Activated naive CD4-positive, alpha-beta T cell treated with anti-CD3 and anti-CD28 coated beads, Interleukin-2, amount 10 ng/mL, durations not matched to agents 7 days and 5 days (primary cell): Measurements from ENCODE around the gene TIAL1.
A peak's percentile ranks its signal among the peaks of the same experiment; 100 is the strongest.

Source experiments
- CTCF ChIA-PET: fragments of 350-600 bp; sonication (Branson Sonifier 250); formaldehyde crosslinking; loops from one replicate; lab custom pipeline; 2021; ENCODE audit warnings: antibody characterized with exemption; lab: Charles Lee
- DNase-seq: peaks from one replicate; pipeline ENCODE4 v3.0.0-alpha.2; 2020
- H3K27ac Mint-ChIP-seq: one replicate; pipeline ENCODE4 v1.8.0; 2021; ENCODE audit warnings: mild to moderate bottlenecking, moderate library complexity, mixed read lengths
- H3K27me3 Mint-ChIP-seq: one replicate; pipeline ENCODE4 v1.8.0; 2021; ENCODE audit warnings: mild to moderate bottlenecking, mixed read lengths
- H3K36me3 Mint-ChIP-seq: one replicate; pipeline ENCODE4 v1.8.0; 2021; ENCODE audit warnings: mixed read lengths
- H3K4me1 Mint-ChIP-seq: one replicate; pipeline ENCODE4 v1.8.0; 2021; ENCODE audit warnings: mixed read lengths
- H3K4me3 Mint-ChIP-seq: one replicate; pipeline ENCODE4 v1.8.0; 2021; ENCODE audit warnings: mild to moderate bottlenecking, moderate library complexity, mixed read lengths
- H3K9me3 Mint-ChIP-seq: one replicate; pipeline ENCODE4 v1.8.0; 2021; ENCODE audit warnings: mixed read lengths

The TIAL1 gene

DNA sequence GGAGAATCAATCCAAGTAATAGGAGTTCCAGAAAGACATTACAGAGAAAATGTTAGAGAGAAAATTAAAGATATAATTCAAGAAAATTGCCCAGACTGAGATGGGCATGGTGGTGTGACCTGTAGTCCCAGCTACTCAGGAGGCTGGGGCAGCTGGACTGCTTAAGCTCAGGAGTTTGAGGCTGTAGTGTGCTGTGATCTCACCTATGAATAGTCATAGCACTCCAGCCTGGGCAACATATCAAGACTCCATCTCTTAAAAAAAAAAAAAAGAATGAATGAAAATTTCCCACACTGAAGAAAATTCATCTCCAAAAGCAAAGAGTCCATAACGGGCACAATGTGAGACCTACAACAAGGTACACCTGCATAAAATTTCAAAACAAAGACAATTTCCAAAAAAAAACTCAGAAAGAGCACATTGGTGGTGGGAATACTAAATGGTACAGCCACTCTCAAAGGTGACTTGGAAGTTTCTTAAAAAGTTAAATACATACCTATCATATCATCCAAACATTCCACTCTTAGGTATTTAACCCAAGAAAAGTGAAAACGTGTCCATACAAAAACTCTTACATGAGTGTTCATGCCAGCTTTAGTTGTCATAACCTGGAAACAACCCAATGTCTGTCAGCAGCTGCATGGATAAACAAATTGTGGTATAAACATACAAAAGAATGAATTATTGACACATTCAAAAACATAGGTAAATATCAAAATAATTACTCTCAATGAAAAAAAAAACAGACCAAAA is 47.3 kb downstream of the TIAL1 start:
- Mint-ChIP-seq H3K4me1 (peaks cover 6% of the 10 kb centered on the region), H3K36me3 (no peaks in the 10 kb centered on the region), H3K4me3 (no peak overlapping the region), H3K27ac (no peak overlapping the region), H3K9me3 (no peaks in the 10 kb centered on the region), H3K27me3 (peaks cover 62% of the 10 kb centered on the region)
- CTCF ChIA-PET: no interaction called here
- no peak for DNase-seq

DNA sequence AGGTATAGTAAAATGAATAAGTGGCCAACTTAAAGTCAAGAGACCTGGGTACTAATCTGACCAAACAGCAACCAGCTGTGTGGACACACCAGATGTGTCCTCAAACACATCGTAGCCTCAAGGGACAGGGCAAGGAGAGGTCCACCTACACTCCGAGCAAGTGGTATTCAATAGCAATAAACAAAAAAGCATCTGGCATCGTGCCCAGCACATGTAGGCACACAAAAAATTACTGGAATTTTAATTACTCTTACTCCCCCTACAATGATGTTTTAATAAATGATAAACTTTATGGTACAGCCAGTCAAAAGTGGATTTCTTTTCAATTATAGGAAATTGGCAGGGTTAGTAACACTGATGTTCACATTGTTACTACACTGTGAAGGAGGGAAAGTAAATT is 50.8 kb downstream of the TIAL1 start:
- DNase-seq: no peak
- CTCF ChIA-PET: interaction anchor here (1.1 kb wide), 1 partner anchor 347 kb away, joined by 3 read pairs; no protein-coding TSS in a partner anchor

DNA sequence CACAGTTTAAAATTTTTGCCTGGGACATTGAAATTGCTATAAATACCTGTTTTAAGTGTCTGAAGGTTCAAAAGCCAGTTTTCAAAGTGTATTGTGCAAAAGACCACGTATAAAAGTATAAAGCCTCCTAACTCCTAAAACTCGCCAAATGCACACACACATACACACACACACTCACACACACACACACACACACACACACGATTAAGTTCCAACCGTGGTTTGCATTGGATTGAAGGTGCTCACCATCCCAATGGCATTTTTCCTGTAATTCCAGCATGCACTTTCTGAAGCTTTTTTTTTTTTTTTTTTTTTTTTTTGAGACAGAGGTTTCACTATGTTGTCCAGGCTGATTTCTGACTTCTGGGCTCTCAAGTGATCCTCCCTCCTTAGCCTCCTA is 51.5 kb downstream of the TIAL1 start:
- H3K9me3 Mint-ChIP-seq: no peaks in the 10 kb centered on the region
- no peak for DNase-seq
- CTCF ChIA-PET: interaction anchor here (1.0 to 3.6 kb wide), 3 partner anchors 19 to 101 kb away, joined by 4 to 19 read pairs (median 8); no protein-coding TSS in a partner anchor
- no peak overlapping the region for H3K27ac Mint-ChIP-seq
- peaks cover 5% of the 10 kb centered on the region for H3K36me3 Mint-ChIP-seq
- peaks cover 21% of the 10 kb centered on the region for H3K4me1 Mint-ChIP-seq
- H3K27me3 Mint-ChIP-seq: peaks cover 45% of the 10 kb centered on the region
- H3K4me3 Mint-ChIP-seq: no peak overlapping the region

More for the DNA sequence above, 50.8 kb downstream of the TIAL1 start:
- H3K4me1 Mint-ChIP-seq: peaks cover 17% of the 10 kb centered on the region
- no peak overlapping the region for H3K4me3 Mint-ChIP-seq
- H3K36me3 Mint-ChIP-seq: peaks cover 4% of the 10 kb centered on the region
- H3K9me3 Mint-ChIP-seq: no peaks in the 10 kb centered on the region
- H3K27ac Mint-ChIP-seq: no peak overlapping the region
- peaks cover 50% of the 10 kb centered on the region for H3K27me3 Mint-ChIP-seq

DNA sequence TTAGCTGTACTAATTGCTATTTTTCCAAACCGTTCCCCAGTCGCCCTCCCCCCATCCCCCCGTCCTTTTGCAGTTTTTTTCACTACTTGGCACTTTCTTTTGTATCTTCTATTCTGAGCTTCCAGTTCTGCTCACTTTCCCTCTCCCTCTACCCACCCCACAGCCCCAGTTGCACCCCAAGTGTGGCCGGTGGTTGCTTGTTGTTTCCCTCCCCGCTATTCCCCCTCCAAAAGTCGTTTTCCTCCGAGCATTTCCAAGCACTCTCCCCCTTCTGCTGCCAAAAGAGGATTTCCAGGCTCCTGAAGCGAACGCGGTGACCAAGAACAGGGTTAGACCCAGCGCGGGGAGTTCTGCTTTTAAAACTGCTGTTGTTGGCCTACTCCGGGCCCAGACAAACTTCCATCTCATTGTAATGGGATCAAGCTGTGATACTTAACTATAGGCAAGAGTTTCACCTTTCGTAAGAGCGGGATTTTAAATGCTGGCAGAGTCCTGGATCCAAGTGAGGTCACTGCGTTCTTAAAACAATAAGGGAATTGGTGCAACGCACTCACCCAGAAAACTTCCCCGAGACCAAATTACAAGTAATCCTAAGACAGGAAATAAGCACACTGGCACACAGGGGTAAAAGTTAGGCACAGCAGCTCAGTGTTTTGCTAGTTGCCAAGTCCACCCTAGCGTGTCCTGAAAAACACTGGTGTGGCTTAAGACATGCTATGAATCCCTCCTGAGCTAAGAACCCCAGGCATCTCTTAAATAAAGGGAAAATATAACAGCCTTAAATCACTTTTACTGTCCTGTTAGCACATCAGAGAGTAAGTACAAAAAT is 52.7 kb downstream of the TIAL1 start:
- peaks cover 10% of the 10 kb centered on the region for H3K36me3 Mint-ChIP-seq
- H3K27me3 Mint-ChIP-seq: peaks cover 34% of the 10 kb centered on the region
- peak overlapping the region; percentile 91 for H3K4me3 Mint-ChIP-seq
- CTCF ChIA-PET: interaction anchor here (0.7 to 3.8 kb wide), 13 partner anchors 18 to 345 kb away, joined by 3 to 33 read pairs (median 4); no protein-coding TSS in a partner anchor
- DNase-seq: no peak
- H3K27ac Mint-ChIP-seq: peak overlapping the region; percentile 94
- no peaks in the 10 kb centered on the region for H3K9me3 Mint-ChIP-seq
- H3K4me1 Mint-ChIP-seq: peaks cover 34% of the 10 kb centered on the region

DNA sequence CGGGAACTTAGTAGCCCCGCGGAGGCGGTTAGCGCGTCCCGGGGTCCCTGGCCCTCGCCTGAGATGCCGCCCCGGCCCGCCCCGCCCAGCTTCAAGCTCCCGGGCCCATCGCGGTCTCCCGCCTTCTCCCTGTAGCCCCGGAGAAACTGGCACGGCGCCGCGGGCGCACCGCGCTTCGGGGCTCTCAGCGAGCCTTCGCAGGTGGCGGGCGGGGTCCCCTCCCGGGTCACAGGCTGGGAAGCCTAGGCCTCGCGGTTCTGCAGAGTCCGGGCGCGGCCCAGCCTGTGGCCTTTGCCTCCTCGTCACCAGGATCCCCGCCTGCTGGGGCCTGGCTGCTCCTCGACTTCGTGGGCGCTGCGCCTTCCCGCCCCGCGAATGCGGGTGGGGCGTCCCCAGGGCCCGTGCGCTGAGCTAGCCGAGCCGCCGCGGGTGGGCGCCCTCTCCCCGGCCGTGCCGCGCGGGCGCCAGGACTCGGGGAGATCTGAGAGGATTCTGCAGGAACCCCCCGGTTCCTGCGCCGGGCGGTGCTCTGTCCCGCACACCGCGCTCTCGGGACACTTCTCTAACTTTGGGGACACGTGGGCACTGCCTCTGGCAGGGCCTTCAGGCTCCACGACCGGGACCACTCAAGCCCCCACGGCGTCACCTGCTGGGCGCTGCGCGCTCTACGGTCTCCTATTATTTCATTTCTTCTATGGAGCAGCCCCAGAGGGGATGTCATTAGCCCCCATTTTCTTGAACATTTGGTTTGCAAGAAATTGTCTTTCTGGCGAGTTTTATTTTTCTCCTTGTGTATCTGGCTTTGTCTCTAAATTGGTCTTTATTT is 53.6 kb downstream of the TIAL1 start:
- Mint-ChIP-seq H3K36me3 (peaks cover 10% of the 10 kb centered on the region), H3K9me3 (no peaks in the 10 kb centered on the region), H3K27me3 (peaks cover 26% of the 10 kb centered on the region), H3K4me1 (peaks cover 42% of the 10 kb centered on the region), H3K4me3 (peak overlapping the region; percentile 91), H3K27ac (peak overlapping the region; percentile 94)
- DNase-seq: peak; percentile 77
- CTCF ChIA-PET: interaction anchor here (0.7 to 3.8 kb wide), 18 partner anchors 14 to 344 kb away, joined by 3 to 33 read pairs (median 4); no protein-coding TSS in a partner anchor

DNA sequence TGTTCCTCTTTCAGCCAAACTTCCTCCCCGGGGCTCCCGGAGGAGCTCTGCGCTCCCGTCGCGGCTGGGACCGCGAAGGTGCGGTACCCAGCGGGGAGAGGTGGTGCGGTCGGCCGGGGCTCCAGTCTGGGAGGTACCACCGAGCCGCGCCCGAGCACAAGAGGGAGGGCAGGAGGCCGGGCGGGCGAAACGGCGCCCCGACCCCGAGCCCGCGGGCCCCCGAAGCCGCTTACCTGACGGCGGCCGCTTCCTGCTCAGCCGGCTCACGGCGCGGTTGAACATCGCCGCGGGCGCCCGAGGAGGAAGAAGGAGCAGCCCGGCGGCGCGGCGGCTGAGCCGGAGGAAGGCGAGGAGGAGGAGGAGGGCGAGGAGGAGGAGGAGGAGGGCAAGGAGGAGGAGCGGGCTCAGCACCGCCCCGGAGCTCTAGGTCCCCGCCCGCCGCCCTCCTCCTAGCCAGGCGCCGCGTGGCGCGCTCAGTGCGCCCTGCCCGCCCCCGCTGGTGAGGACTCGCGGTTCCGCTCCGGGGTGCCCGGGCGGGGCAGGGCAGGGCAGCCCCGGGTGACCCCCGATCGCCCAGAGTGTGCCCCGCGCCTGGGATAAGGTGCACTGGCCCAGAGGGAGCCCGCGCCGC is 54.3 kb downstream of the TIAL1 start, which contains the start of gene RGS10:
TSS of gene RGS10 (minus strand) at position 363 of the 631 bp plus-strand sequence. CDS start at position 282, 81 bp downstream.
- Mint-ChIP-seq H3K36me3 (peaks cover 13% of the 10 kb centered on the region), H3K27me3 (peaks cover 19% of the 10 kb centered on the region), H3K4me3 (peak within 1 kb of the TSS; percentile 91), H3K27ac (peak within 1 kb of the TSS; percentile 94), H3K4me1 (peaks cover 50% of the 10 kb centered on the region), H3K9me3 (no peaks in the 10 kb centered on the region)
- CTCF ChIA-PET: interaction anchor here (0.9 to 3.8 kb wide), 16 partner anchors 13 to 343 kb away, joined by 3 to 33 read pairs (median 4); no protein-coding TSS in a partner anchor
- DNase-seq: peak; percentile 92

DNA sequence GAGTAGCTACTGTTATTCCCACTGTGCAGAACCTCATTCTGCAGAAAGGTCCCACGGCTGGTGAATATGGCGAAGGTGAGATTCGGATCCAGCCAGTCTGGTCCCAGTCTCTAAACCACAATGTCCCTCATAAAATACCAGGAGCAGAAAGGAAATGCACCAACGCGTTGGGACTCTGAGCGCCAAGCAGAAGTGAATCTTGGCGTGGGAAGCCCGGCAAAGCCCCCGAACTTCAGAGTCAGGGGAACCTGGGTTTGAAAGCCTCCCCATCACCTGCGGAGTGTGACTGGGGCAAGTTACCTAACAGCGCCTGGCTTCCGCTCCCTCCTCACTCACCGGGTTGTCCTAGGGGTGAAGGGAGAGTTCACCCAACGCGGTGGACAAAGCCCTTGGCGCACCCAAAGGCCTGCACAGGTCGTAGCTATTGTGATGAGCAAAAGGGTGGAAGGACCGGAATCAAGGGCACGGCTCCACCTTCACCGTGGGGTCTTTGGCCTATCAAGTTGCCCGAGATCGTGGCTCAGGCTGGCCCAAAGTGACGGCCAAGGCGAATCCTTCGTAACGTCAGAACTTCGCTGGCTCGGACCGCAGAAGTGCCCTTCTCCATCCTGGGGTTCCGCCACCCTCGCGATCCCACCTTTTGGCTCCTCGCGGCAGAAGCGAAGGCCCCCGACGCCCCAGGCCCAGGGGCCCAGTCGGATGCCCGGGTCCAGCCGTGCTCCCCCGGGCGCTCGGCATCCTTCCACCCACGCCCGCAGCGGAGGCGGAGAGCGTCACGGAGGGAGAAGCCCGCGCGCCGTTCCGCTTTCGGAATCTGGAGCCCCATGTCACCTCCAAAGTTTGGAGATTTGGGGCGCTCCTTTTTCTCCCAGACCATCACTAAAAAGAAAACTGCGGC is 55.1 kb downstream of the TIAL1 start:
- peak overlapping the region; percentile 79 for H3K27ac Mint-ChIP-seq
- peaks cover 18% of the 10 kb centered on the region for H3K36me3 Mint-ChIP-seq
- H3K27me3 Mint-ChIP-seq: peaks cover 11% of the 10 kb centered on the region
- H3K4me3 Mint-ChIP-seq: peak overlapping the region; percentile 89
- no peaks in the 10 kb centered on the region for H3K9me3 Mint-ChIP-seq
- CTCF ChIA-PET: interaction anchor here (0.8 to 3.8 kb wide), 14 partner anchors 12 to 342 kb away, joined by 3 to 33 read pairs (median 4); partner anchors contain the start of gene GRK5
- peak; percentile 72 for DNase-seq
- peaks cover 57% of the 10 kb centered on the region for H3K4me1 Mint-ChIP-seq

DNA sequence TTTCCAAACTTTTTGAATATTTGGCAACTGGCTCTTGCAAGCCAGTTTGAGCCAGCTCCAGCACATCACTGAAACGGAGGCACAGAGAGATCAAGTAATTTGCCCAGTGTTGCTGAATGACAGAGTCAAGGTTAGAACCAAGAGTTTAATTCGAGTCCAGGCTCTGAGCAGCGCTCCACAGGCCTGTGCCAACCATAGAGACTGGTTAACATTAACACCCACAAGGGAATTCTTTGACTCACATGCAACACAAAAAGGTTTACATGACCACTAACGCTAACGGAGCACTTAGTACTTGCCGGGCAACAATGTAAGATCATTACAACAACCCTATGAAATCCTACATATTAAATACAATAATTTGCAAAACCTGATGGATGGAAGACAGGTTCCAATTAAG is 55.7 kb downstream of the TIAL1 start:
- peaks cover 64% of the 10 kb centered on the region for H3K4me1 Mint-ChIP-seq
- H3K36me3 Mint-ChIP-seq: peaks cover 24% of the 10 kb centered on the region
- H3K9me3 Mint-ChIP-seq: no peaks in the 10 kb centered on the region
- H3K27ac Mint-ChIP-seq: peak overlapping the region; percentile 79
- peak overlapping the region; percentile 89 for H3K4me3 Mint-ChIP-seq
- CTCF ChIA-PET: interaction anchor here (0.8 to 3.8 kb wide), 10 partner anchors 10 to 342 kb away, joined by 3 to 33 read pairs (median 4); partner anchors contain the start of gene GRK5
- peaks cover 11% of the 10 kb centered on the region for H3K27me3 Mint-ChIP-seq
- no peak for DNase-seq

DNA sequence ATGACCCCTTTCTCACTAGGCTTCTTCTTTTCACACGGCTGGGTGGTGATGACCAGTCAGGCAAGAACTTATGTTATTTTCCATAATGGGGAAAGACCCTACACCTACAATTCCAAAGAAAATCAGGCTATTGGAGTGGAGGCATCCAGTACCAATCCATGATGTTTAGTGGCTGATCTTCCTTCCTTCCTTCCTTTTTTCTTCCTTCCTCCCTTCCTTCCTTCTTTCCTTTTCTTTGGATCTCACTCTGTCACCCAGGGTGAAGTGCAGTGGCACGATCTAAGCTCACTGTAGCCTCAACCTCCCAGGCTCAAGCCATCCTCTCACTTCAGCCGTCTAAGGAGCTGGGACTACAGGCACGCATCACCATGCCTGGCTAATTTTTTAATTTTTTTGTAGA is 56.7 kb downstream of the TIAL1 start:
- Mint-ChIP-seq H3K4me3 (peak overlapping the region; percentile 89), H3K27ac (peak overlapping the region; percentile 79), H3K36me3 (peaks cover 33% of the 10 kb centered on the region), H3K9me3 (no peaks in the 10 kb centered on the region), H3K4me1 (peaks cover 69% of the 10 kb centered on the region), H3K27me3 (peaks cover 5% of the 10 kb centered on the region)
- CTCF ChIA-PET: interaction anchor here (1.0 to 3.6 kb wide), 6 partner anchors 9 to 333 kb away, joined by 3 to 10 read pairs (median 4); partner anchors contain the start of gene GRK5
- DNase-seq: no peak

DNA sequence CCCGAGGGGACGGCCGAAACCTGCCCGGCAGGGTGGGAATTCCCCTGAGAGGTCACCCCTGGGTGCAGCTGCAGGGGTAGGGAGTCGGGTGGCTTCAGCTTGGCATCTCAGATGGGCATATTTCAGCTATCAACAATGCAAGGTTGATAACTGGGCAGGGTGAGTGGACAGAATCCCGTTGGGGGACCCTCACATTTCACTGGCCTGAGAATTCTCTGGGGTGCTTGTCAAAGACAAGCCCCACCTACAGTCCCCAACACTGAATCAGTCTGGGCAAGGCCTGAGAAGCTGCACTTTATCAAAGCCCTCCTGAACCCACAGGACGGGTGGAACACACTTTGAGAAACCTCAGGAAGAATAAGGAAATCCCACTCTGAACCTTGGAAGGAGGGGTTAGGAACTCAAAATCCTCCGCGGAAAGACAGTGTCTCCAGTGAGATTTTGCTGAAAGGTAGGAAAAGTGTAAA is 57.4 kb downstream of the TIAL1 start:
- Mint-ChIP-seq H3K4me3 (peak overlapping the region; percentile 89), H3K27ac (peak overlapping the region; percentile 93), H3K27me3 (no peaks in the 10 kb centered on the region), H3K9me3 (no peaks in the 10 kb centered on the region), H3K4me1 (peaks cover 72% of the 10 kb centered on the region), H3K36me3 (peaks cover 35% of the 10 kb centered on the region)
- CTCF ChIA-PET: interaction anchor here (0.8 to 3.6 kb wide), 5 partner anchors 30 to 344 kb away, joined by 3 to 11 read pairs (median 4); partner anchors contain the start of gene GRK5
- DNase-seq: no peak

DNA sequence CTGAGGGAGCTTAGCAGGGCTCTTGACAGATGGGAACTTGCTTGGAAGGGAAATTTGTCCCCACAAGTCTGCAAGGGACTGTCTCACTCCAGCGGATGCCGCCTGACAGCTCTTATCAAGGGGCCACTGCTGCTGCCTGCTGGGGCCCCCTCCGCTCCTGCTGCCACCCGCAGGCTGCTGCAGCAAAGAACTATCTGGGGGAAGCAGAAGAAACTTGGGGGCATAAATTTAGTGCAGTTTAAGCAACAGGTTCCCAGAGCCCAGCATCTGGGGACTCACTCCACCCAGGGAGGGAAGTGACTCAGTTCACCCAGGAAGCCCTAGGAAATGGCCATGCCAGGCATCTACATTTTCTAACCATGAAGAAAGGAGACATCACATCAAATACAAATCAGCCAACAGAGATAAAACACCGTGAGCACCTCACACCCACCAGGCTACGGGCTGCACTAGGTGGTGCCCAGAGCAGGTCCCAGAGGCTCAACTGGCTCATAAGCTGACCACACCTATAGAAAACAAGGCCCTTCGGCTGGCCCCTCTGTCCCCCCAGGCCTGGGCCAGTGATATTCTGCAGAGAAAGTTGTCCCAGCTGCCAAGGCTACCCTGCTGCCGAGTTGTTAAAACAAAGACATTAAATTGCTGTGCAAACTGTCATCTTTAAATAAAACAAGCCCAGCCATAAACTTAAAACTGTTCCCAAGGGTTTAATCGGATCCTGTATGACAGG is 58.0 kb downstream of the TIAL1 start:
- H3K9me3 Mint-ChIP-seq: no peaks in the 10 kb centered on the region
- peak overlapping the region; percentile 89 for H3K4me3 Mint-ChIP-seq
- H3K36me3 Mint-ChIP-seq: peaks cover 35% of the 10 kb centered on the region
- CTCF ChIA-PET: interaction anchor here (0.8 to 3.6 kb wide), 6 partner anchors 19 to 344 kb away, joined by 3 to 11 read pairs (median 7); partner anchors contain the start of gene GRK5
- peaks cover 66% of the 10 kb centered on the region for H3K4me1 Mint-ChIP-seq
- H3K27me3 Mint-ChIP-seq: no peaks in the 10 kb centered on the region
- peak; percentile 65 for DNase-seq
- peak overlapping the region; percentile 93 for H3K27ac Mint-ChIP-seq
